DOHH2 (cell line): ENCODE data around the gene NME1.

Source experiments
- CTCF ChIP-seq: fragments of 200-600 bp; sonication (generic); IDR thresholded peaks from one replicate; pipeline ENCODE4 v1.5.1; 2014; ENCODE audit warnings: antibody characterized with exemption, mild to moderate bottlenecking, low read depth, low read length; ENCODE audit not compliant: poor library complexity, severe bottlenecking
- EZH2phosphoT487 ChIP-seq: fragments of 200-600 bp; sonication (generic); IDR thresholded peaks from 2 replicates; pipeline ENCODE4 v1.6.1; 2017; ENCODE audit warnings: borderline replicate concordance, mild to moderate bottlenecking, antibody characterized with exemption, low read length, moderate library complexity, mixed read lengths

- TF ChIP-seq CTCF (no peak), EZH2phosphoT487 (no peak)
Measured at GRCh38 chr17:51150932-51151331, 2.4 kb upstream of the NME1 start.
